EL (cell line): ENCODE data around the gene RDH13.
A peak's percentile ranks its signal among the peaks of the same experiment; 100 is the strongest.
"Not testable (repeated sequence)": the region's sequence is repeated elsewhere in the genome, so short reads cannot be mapped to it uniquely, and the experiment has no call there.

Source experiments
- DNase-seq: peaks from one replicate; pipeline ENCODE4 v3.0.0-alpha.2; 2016

The RDH13 gene

GRCh38 chr19:55010561-55010960 is 52.4 kb downstream of the RDH13 start:
- not testable (repeated sequence) for DNase-seq

GRCh38 chr19:55008781-55009180 is 54.2 kb downstream of the RDH13 start:
- DNase-seq, result not testable (repeated sequence)

- not testable (repeated sequence) for DNase-seq
These were observed 54.8 kb downstream of the RDH13 start for GRCh38 chr19:55008189-55008588.

GRCh38 chr19:55007537-55007936 is 55.4 kb downstream of the RDH13 start:
- DNase-seq, result not testable (repeated sequence)

- not testable (repeated sequence) for DNase-seq
These were observed 56.2 kb downstream of the RDH13 start for GRCh38 chr19:55006795-55007194.

- DNase-seq, result peak; percentile 25
These were observed 57.1 kb downstream of the RDH13 start for GRCh38 chr19:55005684-55006488.

- DNase-seq, result no peak
These were observed 62.2 kb downstream of the RDH13 start for GRCh38 chr19:55000761-55001160.

GRCh38 chr19:54998751-54999239 is 64.2 kb downstream of the RDH13 start:
- DNase-seq, result not testable (repeated sequence)

- DNase-seq, result no peak
These were observed 67.4 kb downstream of the RDH13 start for GRCh38 chr19:54995561-54995960.
